ENCODE data around the gene MELTF. TPM values are rescaled to one million over a fixed set of nuclear protein-coding genes. Genes with fewer than 3 reads are reported as not detected.

The MELTF gene
- total RNA-seq, 4 donors from 2014 or later = 0.77 to 18.0 (median 6.3) TPM

DNA sequence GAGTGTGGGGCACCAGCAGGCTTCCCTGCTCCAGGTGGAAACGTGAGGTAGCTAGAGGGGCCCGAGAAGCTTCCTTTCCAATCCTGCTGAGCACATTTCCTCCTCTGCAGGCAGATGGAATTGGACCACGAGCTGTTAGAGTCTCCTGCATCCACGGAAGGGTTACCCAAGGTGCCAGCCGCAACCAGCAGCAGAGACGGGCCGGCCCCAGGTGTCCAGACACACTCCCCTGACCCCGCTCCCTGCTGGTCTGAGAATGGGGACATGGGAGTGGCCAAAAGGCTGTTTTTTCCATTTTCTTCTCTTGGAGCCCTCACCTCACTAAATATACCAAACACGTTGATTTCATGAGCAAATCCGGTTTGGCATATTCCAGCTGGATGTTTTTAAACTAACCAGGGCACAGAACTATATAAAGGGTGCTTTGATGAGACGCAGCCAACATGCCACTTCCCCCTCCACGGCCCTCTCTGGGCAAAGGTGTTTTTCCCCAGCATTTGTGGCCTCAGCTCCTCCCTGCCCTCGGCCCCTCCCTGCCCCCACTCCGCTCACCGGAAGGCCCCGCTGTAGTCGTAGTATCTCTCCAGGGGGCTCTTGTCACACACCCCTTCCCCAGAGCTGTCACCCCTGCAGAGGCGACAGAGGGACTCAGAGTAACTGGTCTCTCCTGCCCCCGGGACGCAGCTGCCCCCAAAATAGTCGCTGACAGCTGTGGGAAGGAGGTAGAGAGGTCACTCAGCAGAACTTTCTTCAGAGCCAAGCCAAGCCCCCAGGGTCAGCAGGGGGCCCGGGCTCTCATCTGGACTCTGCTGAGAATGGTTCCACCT is 7.0 kb downstream of the MELTF start:
- Histone ChIP-seq H3K4me3 (no peak overlapping the region), H3K27me3 (no peaks in the 10 kb centered on the region), H3K9me3 (no peaks in the 10 kb centered on the region), H3K36me3 (no peaks in the 10 kb centered on the region), H3K27ac (no peak overlapping the region), H3K4me1 (no peaks in the 10 kb centered on the region)
- TF ChIP-seq, protein P1, sequence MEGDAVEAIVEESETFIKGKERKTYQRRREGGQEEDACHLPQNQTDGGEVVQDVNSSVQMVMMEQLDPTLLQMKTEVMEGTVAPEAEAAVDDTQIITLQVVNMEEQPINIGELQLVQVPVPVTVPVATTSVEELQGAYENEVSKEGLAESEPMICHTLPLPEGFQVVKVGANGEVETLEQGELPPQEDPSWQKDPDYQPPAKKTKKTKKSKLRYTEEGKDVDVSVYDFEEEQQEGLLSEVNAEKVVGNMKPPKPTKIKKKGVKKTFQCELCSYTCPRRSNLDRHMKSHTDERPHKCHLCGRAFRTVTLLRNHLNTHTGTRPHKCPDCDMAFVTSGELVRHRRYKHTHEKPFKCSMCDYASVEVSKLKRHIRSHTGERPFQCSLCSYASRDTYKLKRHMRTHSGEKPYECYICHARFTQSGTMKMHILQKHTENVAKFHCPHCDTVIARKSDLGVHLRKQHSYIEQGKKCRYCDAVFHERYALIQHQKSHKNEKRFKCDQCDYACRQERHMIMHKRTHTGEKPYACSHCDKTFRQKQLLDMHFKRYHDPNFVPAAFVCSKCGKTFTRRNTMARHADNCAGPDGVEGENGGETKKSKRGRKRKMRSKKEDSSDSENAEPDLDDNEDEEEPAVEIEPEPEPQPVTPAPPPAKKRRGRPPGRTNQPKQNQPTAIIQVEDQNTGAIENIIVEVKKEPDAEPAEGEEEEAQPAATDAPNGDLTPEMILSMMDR (IDR thresholded peaks at IDR 0.05) = no peak
- no peak for TF ChIP-seq POLR2A (IDR thresholded peaks at IDR 0.05)
- intact Hi-C loops (cut with DNase I; ENCODE audit: low total_unique reads) = no loop called here
- DNase-seq = no peak

DNA sequence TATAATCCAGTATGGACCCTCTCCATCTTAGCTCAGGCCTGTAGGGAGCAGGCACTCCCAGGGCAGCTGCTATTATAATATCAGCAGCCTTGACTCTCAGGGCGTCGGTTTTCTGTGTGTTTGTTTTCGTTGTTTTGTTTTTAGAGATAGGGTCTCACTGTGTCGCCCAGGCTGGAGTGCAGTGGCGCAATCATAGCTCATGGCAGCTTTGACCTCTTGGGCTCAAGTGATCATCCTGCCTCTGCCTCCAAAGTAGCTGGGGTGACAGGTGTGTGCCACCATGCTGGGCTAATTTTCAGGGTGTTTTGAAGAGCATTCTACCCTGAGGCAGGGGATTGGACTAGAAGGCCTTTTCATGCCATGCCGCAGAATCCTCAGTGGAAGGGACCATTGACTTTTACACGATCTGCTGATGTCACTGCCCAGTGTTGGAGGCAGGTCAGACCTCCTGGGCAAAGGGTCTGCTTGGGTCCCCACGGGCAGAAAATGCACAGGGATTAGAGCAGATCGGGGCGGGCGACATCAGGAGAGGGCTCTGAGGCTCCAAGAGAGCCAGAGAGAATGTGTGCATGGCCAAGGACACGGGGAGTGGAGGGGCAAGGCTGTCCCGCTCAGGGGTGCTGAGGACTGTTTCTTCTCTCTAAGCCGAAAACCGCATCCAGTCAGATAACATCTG is 7.8 kb downstream of the MELTF start:
- Histone ChIP-seq H3K4me1 (no peaks in the 10 kb centered on the region), H3K9me3 (no peaks in the 10 kb centered on the region), H3K27me3 (no peaks in the 10 kb centered on the region), H3K36me3 (no peaks in the 10 kb centered on the region), H3K27ac (no peak overlapping the region), H3K4me3 (no peak overlapping the region)
- no peak for DNase-seq
- intact Hi-C loops (cut with DNase I; ENCODE audit: low total_unique reads) = no loop called here
- TF ChIP-seq, protein P1 (IDR thresholded peaks at IDR 0.05) = no peak
- no peak for TF ChIP-seq POLR2A (IDR thresholded peaks at IDR 0.05)

DNA sequence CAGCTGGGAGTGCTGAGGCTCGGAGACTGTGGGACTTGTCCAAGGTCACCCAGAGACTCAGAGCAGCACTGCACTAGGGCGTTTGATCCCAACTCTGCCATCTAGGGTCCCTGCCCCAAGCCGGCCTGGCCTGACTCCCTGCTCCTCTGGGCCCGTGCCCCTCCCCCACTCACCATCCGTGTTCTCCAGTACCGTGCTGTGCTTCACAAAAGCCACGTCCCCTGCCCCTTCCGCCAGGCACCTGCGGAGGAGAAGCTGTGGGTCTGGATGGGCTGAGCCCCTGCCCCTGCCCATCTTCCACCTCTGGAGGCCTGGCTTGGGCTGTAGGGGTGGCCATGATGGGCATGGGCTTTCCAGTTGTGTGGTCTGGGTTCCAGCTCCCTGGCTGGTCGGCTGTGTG is 8.4 kb downstream of the MELTF start:
- Histone ChIP-seq H3K27ac (no peak overlapping the region), H3K27me3 (no peaks in the 10 kb centered on the region), H3K9me3 (no peaks in the 10 kb centered on the region), H3K4me1 (no peaks in the 10 kb centered on the region), H3K36me3 (no peaks in the 10 kb centered on the region), H3K4me3 (no peak overlapping the region)
- intact Hi-C loops (cut with DNase I; ENCODE audit: low total_unique reads) = no loop called here
- TF ChIP-seq, protein P1 (IDR thresholded peaks at IDR 0.05) = no peak
- no peak for TF ChIP-seq POLR2A (IDR thresholded peaks at IDR 0.05)
- DNase-seq = no peak

DNA sequence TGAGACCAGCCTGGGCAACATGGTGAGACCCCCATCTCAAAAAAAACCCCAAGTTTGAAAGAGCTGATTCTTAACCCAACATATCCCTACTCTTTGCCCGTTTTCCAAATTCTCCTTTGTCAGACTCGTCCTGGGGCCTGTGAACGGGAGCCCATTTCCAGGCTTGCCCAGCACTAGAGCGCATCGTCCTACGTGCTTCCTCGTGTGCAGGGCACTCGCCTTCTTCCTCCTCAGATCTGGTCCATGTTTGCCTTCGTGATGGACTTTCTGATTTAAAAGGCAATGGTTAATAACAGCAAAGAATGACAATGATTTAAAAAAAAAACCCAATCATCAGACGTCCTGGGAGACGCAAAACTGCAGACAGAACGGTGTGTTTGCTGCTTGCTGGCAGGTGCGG is 10.1 kb downstream of the MELTF start:
- no peak overlapping the region for H3K27ac ChIP-seq
- H3K36me3 ChIP-seq = no peaks in the 10 kb centered on the region
- no peaks in the 10 kb centered on the region for H3K4me1 ChIP-seq
- H3K9me3 ChIP-seq = no peaks in the 10 kb centered on the region
- DNase-seq = peak in 1 of 2 donors; percentile 0
- H3K4me3 ChIP-seq = no peak overlapping the region
- no peaks in the 10 kb centered on the region for H3K27me3 ChIP-seq
- TF ChIP-seq, protein P1 (IDR thresholded peaks at IDR 0.05) = no peak
- no peak for TF ChIP-seq POLR2A (IDR thresholded peaks at IDR 0.05)
- intact Hi-C loops (cut with DNase I; ENCODE audit: low total_unique reads) = no loop called here

DNA sequence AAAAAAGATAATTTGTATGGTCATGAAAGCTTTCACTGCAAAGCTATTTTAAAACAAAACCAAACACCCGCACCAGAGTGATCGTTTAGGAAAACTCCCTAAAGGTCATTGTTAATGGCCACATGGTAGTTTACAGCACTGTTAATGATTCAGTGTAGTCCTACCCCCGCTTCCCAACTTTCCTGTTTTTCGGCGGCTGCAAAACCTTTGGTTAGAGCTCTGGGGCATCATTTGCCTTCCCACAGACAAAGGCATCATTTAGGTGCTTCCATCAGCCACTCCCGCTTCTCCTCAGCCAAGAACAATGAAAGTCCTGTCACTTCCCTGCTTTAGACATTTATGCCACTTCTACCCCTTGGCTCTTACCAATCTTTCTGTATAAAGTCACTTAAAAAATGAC is 10.6 kb downstream of the MELTF start:
- DNase-seq = no peak
- intact Hi-C loops (cut with DNase I; ENCODE audit: low total_unique reads) = no loop called here
- H3K27me3 ChIP-seq = no peaks in the 10 kb centered on the region
- no peaks in the 10 kb centered on the region for H3K9me3 ChIP-seq
- no peak overlapping the region for H3K27ac ChIP-seq
- no peaks in the 10 kb centered on the region for H3K36me3 ChIP-seq
- TF ChIP-seq, protein P1 (IDR thresholded peaks at IDR 0.05) = no peak
- no peak for TF ChIP-seq POLR2A (IDR thresholded peaks at IDR 0.05)
- H3K4me3 ChIP-seq = no peak overlapping the region
- H3K4me1 ChIP-seq = no peaks in the 10 kb centered on the region

Data from uterus (tissue), 4 donors.